ENCODE measurements around the gene PPP1R27.
A peak's percentile ranks its signal among the peaks of the same experiment; 100 is the strongest.

The PPP1R27 gene

GRCh38 chr17:81860756-81861568, 26.1 kb upstream of the PPP1R27 start:
- peak; percentile 100 for DNase-seq (ENCODE audit: low read depth)

GRCh38 chr17:81859906-81860755, 25.3 kb upstream of the PPP1R27 start, which contains the start of gene P4HB:
Gene P4HB (minus strand): TSS chr17:81860535. CDS start chr17:81860471, 64 bp downstream.
- no peak for DNase-seq (ENCODE audit: low read depth)

- DNase-seq (ENCODE audit: low read depth): no peak
Measured at GRCh38 chr17:81858967-81859905, 24.4 kb upstream of the PPP1R27 start.

GRCh38 chr17:81858170-81858966, 23.5 kb upstream of the PPP1R27 start:
- DNase-seq (ENCODE audit: low read depth): no peak

- no peak for DNase-seq (ENCODE audit: low read depth)
Measured at GRCh38 chr17:81854974-81855774, 20.3 kb upstream of the PPP1R27 start.

GRCh38 chr17:81852237-81852636, 17.4 kb upstream of the PPP1R27 start:
- DNase-seq (ENCODE audit: low read depth): no peak

- no peak for DNase-seq (ENCODE audit: low read depth)
Measured at GRCh38 chr17:81851423-81851822, 16.6 kb upstream of the PPP1R27 start.

GRCh38 chr17:81849457-81849856, 14.6 kb upstream of the PPP1R27 start:
- DNase-seq (ENCODE audit: low read depth): no peak

GRCh38 chr17:81846743-81847689, 12.2 kb upstream of the PPP1R27 start:
- DNase-seq (ENCODE audit: low read depth): no peak

- no peak for DNase-seq (ENCODE audit: low read depth)
Measured at GRCh38 chr17:81845881-81846742, 11.3 kb upstream of the PPP1R27 start.

GRCh38 chr17:81845361-81845760, 10.5 kb upstream of the PPP1R27 start:
- no peak for DNase-seq (ENCODE audit: low read depth)

GRCh38 chr17:81844887-81845286, 10.0 kb upstream of the PPP1R27 start:
- DNase-seq (ENCODE audit: low read depth): no peak

- DNase-seq (ENCODE audit: low read depth): no peak
Measured at GRCh38 chr17:81844327-81844851, 9.5 kb upstream of the PPP1R27 start.

- no peak for DNase-seq (ENCODE audit: low read depth)
Measured at GRCh38 chr17:81843713-81844326, 9.0 kb upstream of the PPP1R27 start.

GRCh38 chr17:81842725-81843504, 8.1 kb upstream of the PPP1R27 start:
- no peak for DNase-seq (ENCODE audit: low read depth)

GRCh38 chr17:81842378-81842724, 7.5 kb upstream of the PPP1R27 start:
- DNase-seq (ENCODE audit: low read depth): no peak

GRCh38 chr17:81841866-81842265, 7.0 kb upstream of the PPP1R27 start:
- no peak for DNase-seq (ENCODE audit: low read depth)
